CD14-positive monocyte (primary cell): ENCODE data around the gene SRSF8. TPM values are rescaled to one million over a fixed set of nuclear protein-coding genes. Genes with fewer than 3 reads are reported as not detected.

Experiments
- DNase-seq, 3 donors: peaks; one replicate each; pipeline ENCODE4 v3.0.0-alpha.2; 2011 to 2022
- H2AFZ ChIP-seq: 2 replicates; pipeline ENCODE4 v1.6.0; 2012; ENCODE audit warnings: mild to moderate bottlenecking, low read depth, low read length, inconsistent platforms; ENCODE audit not compliant: insufficient read depth, poor library complexity, severe bottlenecking
- H3K27ac ChIP-seq, 2 donors: 1 replicate in 1 of 2; 2 replicates in 1 of 2; pipeline ENCODE4 v1.5.1; 2012 to 2013; ENCODE audit warnings: low read length in 2 of 2, control low read depth in 1 of 2, inconsistent platforms in 1 of 2, low read depth in 1 of 2, mild to moderate bottlenecking in 1 of 2
- H3K27me3 ChIP-seq, 2 donors: one replicate each; pipeline versions ENCODE4 v1.6.0 to v1.6.1; 2011 to 2013; ENCODE audit warnings: low read length in 2 of 2; ENCODE audit not compliant: control insufficient read depth in 2 of 2, insufficient read depth in 2 of 2
- H3K36me3 ChIP-seq, 2 donors: replicated peaks in 1 of 2; 1 replicate in 1 of 2; 2 replicates in 1 of 2; pipeline versions ENCODE4 v1.5.1 to v1.6.1; 2012 to 2013; ENCODE audit warnings: low read length in 2 of 2, control low read depth in 1 of 2, inconsistent platforms in 1 of 2, mild to moderate bottlenecking in 1 of 2; ENCODE audit not compliant: insufficient read depth in 2 of 2, control insufficient read depth in 1 of 2
- H3K4me1 ChIP-seq, 2 donors: 1 replicate in 1 of 2; 2 replicates in 1 of 2; pipeline versions ENCODE4 v1.5.1 to v1.6.1; 2012 to 2013; ENCODE audit warnings: low read length in 2 of 2, control low read depth in 1 of 2, inconsistent platforms in 1 of 2, mild to moderate bottlenecking in 1 of 2, moderate library complexity in 1 of 2; ENCODE audit not compliant: insufficient read depth in 2 of 2, control insufficient read depth in 1 of 2
- H3K4me2 ChIP-seq: replicated peaks from 2 replicates; pipeline ENCODE3; 2012; ENCODE audit warnings: low read length, moderate library complexity, mild to moderate bottlenecking; ENCODE audit not compliant: poor library complexity, severe bottlenecking; ENCODE audit errors: extremely low read depth
- H3K4me3 ChIP-seq, 3 experiments: fragments of 200-600 bp in 1 of 3; sonication (generic) in 1 of 3; replicated peaks in 1 of 3; 1 replicate in 2 of 3; 2 replicates in 1 of 3; pipeline ENCODE4 v1.5.1; 2011 to 2013; ENCODE audit warnings: low read length in 3 of 3, mild to moderate bottlenecking in 3 of 3, control low read depth in 2 of 3, low read depth in 2 of 3, inconsistent platforms in 1 of 3, moderate library complexity in 1 of 3
- H3K79me2 ChIP-seq: 2 replicates; pipeline ENCODE4 v1.6.0; 2012; ENCODE audit warnings: mild to moderate bottlenecking, control low read depth, inconsistent platforms, low read length, moderate library complexity; ENCODE audit not compliant: insufficient read depth
- H3K9ac ChIP-seq: 2 replicates; pipeline ENCODE4 v1.6.0; 2017; ENCODE audit warnings: low read length, mild to moderate bottlenecking; ENCODE audit not compliant: insufficient read depth, poor library complexity, severe bottlenecking
- H3K9me3 ChIP-seq, 2 donors: replicated peaks in 1 of 2; 1 replicate in 1 of 2; 2 replicates in 1 of 2; pipeline versions ENCODE4 v1.5.1 to v1.6.1; 2012 to 2013; ENCODE audit warnings: low read length in 2 of 2, control low read depth in 1 of 2; ENCODE audit not compliant: control insufficient read depth in 1 of 2, insufficient read depth in 1 of 2
- H4K20me1 ChIP-seq: 2 replicates; pipeline ENCODE4 v1.6.0; 2012; ENCODE audit warnings: mild to moderate bottlenecking, low read length, control low read depth, moderate library complexity; ENCODE audit not compliant: insufficient read depth
- H3K27ac Mint-ChIP-seq, 7 donors: one replicate each; pipeline ENCODE4 v1.8.0; 2020; ENCODE audit warnings: mild to moderate bottlenecking in 7 of 7, mixed read lengths in 7 of 7, moderate library complexity in 6 of 7, inconsistent platforms in 2 of 7
- H3K27me3 Mint-ChIP-seq, 3 donors: one replicate each; pipeline ENCODE4 v1.8.0; 2021 to 2022; ENCODE audit warnings: low read depth in 3 of 3, mild to moderate bottlenecking in 3 of 3, mixed read lengths in 3 of 3, moderate library complexity in 3 of 3, inconsistent platforms in 1 of 3
- H3K36me3 Mint-ChIP-seq, 2 donors: one replicate each; pipeline ENCODE4 v1.8.0; 2020; ENCODE audit warnings: mixed read lengths in 2 of 2, inconsistent platforms in 1 of 2, mild to moderate bottlenecking in 1 of 2
- H3K4me1 Mint-ChIP-seq: one replicate; pipeline ENCODE4 v1.8.0; 2020; ENCODE audit warnings: mild to moderate bottlenecking, mixed read lengths
- H3K4me3 Mint-ChIP-seq, 2 donors: one replicate each; pipeline ENCODE4 v1.8.0; 2020; ENCODE audit warnings: mild to moderate bottlenecking in 2 of 2, mixed read lengths in 2 of 2, moderate library complexity in 1 of 2
- H3K9me3 Mint-ChIP-seq, 7 donors: one replicate each; pipeline ENCODE4 v1.8.0; 2020 to 2022; ENCODE audit warnings: mixed read lengths in 7 of 7, mild to moderate bottlenecking in 6 of 7, moderate library complexity in 6 of 7, inconsistent platforms in 2 of 7
- CTCF ChIP-seq: fragments of 200-600 bp; IDR thresholded peaks from one replicate; pipeline ENCODE4 v1.8.0; 2022; ENCODE audit warnings: antibody characterized with exemption, mild to moderate bottlenecking
- WGBS: methylation state at CpG from one replicate; pipeline ENCODE4 v1.1.5; 2013; ENCODE audit warnings: missing lambda C conversion rate; ENCODE audit not compliant: insufficient coverage; 5-methylcytosine and 5-hydroxymethylcytosine counted together
- intact Hi-C, 2 donors: fragments of 100-400 bp; cut with micrococcal nuclease; formaldehyde crosslinking; loops; one replicate each; pipeline versions ENCODE4 v1.15.0 to v1.15.1; 2023
- polyA plus RNA-seq, 3 donors: library from polyadenylated mRNA; depleted of rRNA in 1 of 3; unstranded in 2 of 3; stranded (reverse) in 1 of 3; fragments of 300-500 nt in 2 of 3; fragments of >200 nt in 1 of 3; fragmentation: Illumina TruSeq in 2 of 3; gene quantifications; 1 replicate in 2 of 3; 2 replicates in 1 of 3; pipeline ENCODE4 v1.2.3, GENCODE V29; 2012 to 2021

Gene SRSF8
- polyA plus RNA-seq, 3 donors, result 9.3 to 24.9 (median 24.4) TPM

- no peaks in the 10 kb centered on the region for H3K79me2 ChIP-seq
- no peak overlapping the region for H3K4me2 ChIP-seq
- no peaks in the 10 kb centered on the region for H3K9me3 Mint-ChIP-seq
- no peak for DNase-seq
- H3K4me3 Mint-ChIP-seq, result no peak overlapping the region
- H4K20me1 ChIP-seq, result no peaks in the 10 kb centered on the region
- H3K36me3 ChIP-seq, result no peaks in the 10 kb centered on the region
- H3K27me3 ChIP-seq, result peaks cover 5 to 7% of the 10 kb centered on the region in 2 donors
- no peaks in the 10 kb centered on the region for H3K36me3 Mint-ChIP-seq
- no peaks in the 10 kb centered on the region for H3K9me3 ChIP-seq
- TF ChIP-seq CTCF, result no peak
- no peaks in the 10 kb centered on the region for H3K4me1 Mint-ChIP-seq
- intact Hi-C loops, result loop anchor here in 1 of 2 donors (10.0 kb wide), 1 partner anchor 682 kb away; no protein-coding TSS in a partner anchor
- no peak overlapping the region for H3K9ac ChIP-seq
- no peak overlapping the region for H2AFZ ChIP-seq
- H3K27ac Mint-ChIP-seq, result peak overlapping the region in 1 of 7 donors; percentile 85
- WGBS, result 92% methylated on average over 2 of the region's 2 CpGs
- no peak overlapping the region for H3K4me3 ChIP-seq
- H3K27ac ChIP-seq, result no peak overlapping the region
- H3K27me3 Mint-ChIP-seq, result peaks cover 2 to 8% (median 6%) of the 10 kb centered on the region in 3 donors
- H3K4me1 ChIP-seq, result no peaks in the 10 kb centered on the region
Measured at GRCh38 chr11:95082576-95083001, 15.9 kb downstream of the SRSF8 start.

- Histone ChIP-seq H2AFZ (no peak overlapping the region), H3K79me2 (no peaks in the 10 kb centered on the region), H3K27ac (no peak overlapping the region), H3K9ac (no peak overlapping the region), H3K27me3 (no peaks in the 10 kb centered on the region), H3K4me1 (peaks cover 8 to 10% of the 10 kb centered on the region in 2 donors), H3K4me3 (no peak overlapping the region), H3K9me3 (no peaks in the 10 kb centered on the region), H3K36me3 (no peaks in the 10 kb centered on the region), H3K4me2 (no peak overlapping the region), H4K20me1 (no peaks in the 10 kb centered on the region)
- TF ChIP-seq CTCF, result no peak
- H3K4me1 Mint-ChIP-seq, result peaks cover 9% of the 10 kb centered on the region
- H3K27me3 Mint-ChIP-seq, result peaks cover 0 to 5% (median 3%) of the 10 kb centered on the region in 3 donors
- DNase-seq, result no peak
- intact Hi-C loops, result loop anchor here in 1 of 2 donors (10.0 kb wide), 1 partner anchor 680 kb away; no protein-coding TSS in a partner anchor
- no peaks in the 10 kb centered on the region for H3K36me3 Mint-ChIP-seq
- H3K9me3 Mint-ChIP-seq, result no peaks in the 10 kb centered on the region
- no peak overlapping the region for H3K4me3 Mint-ChIP-seq
- no peak overlapping the region for H3K27ac Mint-ChIP-seq
Measured at GRCh38 chr11:95084509-95084908, 17.8 kb downstream of the SRSF8 start.
